Stimulated activated CD8-positive, alpha-beta memory T cell treated with anti-CD3 and anti-CD28 coated beads, Interleukin-7, amount 100 ng/mL, for 24 hours (primary cell): ENCODE data around the gene INPP4B.
"Not testable (repeated sequence)": the region's sequence is repeated elsewhere in the genome, so short reads cannot be mapped to it uniquely, and the experiment has no call there.

Experiments
- DNase-seq: peaks from one replicate; pipeline ENCODE4 v3.0.0-alpha.2; 2020; ENCODE audit warnings: low read depth

Gene INPP4B

DNA sequence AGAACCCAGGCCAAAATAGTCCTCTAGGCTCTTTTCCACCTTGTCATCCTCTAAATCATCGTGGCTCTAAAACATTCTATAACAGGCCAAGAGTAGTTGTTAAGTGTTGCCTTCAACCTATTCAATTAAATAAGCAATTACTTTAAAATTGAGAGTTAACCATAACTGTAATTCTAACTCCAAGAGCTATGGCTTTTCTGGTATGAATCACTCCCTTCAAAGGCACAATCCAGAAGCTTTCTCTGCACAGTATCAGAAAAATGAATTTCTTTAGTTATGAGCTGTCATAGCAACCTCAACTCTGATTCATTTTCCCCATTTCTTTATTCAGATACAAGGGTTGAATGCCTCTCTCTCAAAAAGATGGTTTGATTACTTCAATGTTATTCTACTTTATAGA is 21.7 kb downstream of the INPP4B start:
- no peak for DNase-seq

DNA sequence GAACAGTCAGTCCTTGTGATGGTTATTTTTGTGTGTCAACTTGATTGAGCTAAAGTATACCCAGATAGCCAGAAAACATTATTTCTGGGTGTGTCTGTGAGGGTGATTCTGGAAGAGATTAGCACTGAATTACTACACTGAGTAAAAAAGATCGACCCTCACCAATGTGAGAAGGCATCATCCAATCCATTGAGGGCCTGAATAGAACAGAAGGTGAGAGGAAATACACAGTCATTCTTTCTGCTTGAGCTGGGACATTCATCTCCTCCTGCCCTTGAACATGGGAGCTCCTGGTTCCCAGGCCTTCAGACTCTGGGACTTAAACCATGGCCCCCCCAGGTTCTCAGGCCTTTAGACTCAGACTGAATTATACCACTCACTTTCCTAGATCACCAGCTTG is 22.3 kb downstream of the INPP4B start:
- DNase-seq, result no peak

DNA sequence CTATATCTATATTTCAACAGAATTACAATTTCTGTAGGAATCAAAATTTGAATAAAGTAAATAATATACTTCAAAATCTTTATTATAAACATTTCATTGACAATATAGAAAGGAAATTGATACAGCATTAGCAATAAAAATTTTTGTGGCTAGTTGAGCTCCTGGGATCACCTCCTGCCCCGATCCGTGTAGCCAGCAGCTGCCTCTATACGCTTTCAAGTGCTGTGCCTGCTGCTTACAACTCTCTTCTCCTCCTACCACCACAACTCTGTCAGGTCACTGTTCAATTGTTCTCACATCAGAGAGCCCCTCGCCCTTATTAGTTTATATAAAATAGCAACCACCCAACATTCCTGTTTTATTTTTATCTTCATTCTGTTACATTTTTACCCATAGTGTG is 27.6 kb downstream of the INPP4B start:
- DNase-seq, result no peak

DNA sequence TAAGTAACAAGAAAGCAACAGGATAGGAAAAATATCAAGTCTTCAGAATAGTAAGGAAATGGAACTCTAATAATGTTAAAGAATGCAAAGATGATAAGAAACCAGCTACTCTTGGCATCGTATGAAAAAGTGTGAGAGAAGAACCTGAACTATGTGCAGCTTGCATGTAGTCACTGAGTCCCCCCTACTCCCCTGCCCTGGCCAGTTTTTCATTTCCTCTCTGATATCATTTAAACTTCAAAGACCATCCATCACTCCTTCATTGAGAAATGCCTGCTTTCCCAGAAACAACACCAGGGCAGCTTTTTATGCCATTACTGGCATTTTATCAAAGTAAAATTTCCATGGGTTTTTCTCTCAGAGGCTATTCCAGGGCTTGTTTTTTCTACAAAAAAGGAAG is 28.1 kb downstream of the INPP4B start:
- DNase-seq, result no peak

DNA sequence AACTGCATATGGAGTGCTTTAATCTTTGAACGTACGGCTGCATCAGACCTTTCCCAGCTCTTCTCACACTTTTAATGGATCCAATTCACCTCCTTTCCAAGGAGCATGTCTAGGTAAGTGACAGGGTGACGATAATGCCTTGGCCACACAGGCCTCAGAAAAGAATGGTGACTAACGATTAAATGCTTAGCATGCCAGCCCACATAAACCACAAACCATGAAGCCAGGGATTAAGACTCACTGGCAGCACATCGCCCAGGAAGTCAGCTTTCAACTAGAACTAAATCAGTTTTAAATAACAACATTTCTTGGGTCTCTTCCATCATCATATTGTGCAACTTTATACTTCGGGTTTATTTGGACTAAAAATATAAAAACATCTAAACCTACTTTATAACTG is 28.7 kb downstream of the INPP4B start:
- no peak for DNase-seq

DNA sequence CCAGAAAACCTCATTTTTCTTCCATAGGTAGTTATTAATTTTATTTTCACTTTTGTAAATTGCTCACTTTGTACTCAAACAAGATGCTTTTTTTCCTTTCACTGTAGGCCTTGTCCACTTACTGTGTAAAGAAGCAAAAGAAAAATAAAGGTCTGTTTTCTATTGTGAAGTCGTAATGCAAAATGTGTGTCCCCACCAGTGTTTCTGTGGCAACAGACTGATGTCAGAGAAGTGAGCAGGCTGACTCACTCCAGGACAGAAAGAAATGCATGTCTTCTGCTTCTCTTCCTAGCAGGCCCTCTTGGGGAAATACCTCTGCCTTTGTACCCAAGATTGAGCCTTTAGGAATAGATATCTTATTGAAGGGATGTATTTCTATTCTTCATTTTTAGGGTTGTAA is 30.3 kb downstream of the INPP4B start:
- no peak for DNase-seq

DNA sequence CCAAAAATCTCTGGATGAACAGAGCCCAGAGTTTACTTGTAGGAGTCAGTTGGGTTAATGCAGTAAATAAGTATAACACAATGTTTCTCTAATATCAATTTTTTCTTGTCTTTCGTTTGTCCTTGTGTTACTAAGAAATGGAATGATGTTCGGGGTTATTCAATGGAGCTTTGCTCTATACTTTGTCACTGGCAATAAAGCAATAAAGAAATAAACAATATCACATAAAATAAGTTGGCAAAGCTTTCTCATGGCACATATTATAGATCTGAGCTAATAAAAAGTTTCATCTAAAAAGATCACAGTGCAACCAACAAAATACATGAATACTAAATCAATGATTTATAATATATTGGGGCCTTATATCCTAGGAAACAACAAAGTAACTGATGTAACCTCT is 32.7 kb downstream of the INPP4B start:
- no peak for DNase-seq

DNA sequence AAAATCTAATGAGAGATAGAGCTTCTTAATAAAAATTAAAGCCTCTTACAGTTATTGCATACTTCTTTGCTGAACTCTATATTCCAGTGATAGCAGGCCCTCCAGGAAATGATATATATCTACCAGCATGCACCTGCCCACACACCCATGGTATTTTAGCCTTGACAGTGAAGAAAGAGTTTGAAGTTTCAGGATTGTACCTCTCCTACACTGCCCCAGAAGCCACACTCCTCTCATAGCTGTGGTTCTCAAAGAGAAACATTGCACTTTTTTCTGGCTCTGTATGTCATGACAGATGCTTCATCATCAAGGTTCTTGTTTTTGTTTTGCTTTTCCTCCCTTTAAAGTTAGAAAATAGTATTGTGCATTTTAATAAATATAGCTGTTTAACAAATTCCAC is 34.0 kb downstream of the INPP4B start:
- DNase-seq, result no peak

DNA sequence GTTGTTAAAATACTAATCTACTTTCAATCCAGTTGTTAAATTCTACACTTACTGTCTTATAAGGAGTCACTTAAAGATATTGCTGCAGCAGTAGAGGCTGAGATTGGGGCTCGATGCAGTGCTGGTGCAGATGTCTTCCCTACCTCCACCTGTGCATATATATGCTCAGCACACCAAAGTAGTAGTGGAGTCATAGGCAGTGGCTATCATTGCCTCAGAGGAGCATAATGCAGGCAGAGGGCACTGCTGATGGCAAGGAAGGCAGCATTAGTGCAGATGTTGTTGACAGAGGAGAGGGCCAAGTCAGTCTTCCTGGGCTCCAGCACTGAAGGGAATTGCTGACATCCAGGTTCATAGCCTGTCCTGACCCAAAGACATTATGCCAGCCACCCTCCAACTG is 35.1 kb downstream of the INPP4B start:
- DNase-seq, result no peak

DNA sequence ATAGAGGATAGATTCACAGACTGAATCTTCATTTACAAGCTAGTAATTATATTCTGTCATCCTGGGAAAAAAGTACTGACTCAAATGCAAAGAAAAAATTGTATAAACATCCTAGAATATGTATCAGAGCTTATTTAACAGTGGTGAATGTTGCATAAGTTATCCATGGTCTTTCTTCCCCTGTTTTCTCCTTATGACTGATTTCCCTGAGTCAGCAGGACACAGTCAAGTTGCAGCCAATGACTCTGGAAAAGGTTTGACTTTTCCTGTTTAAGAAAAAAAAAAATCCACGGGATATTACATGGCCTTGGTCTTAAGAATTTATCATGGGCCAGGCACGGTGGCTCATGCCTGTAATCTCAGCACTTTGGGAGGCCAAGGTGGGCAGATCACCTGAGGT is 36.5 kb downstream of the INPP4B start:
- DNase-seq, result no peak

DNA sequence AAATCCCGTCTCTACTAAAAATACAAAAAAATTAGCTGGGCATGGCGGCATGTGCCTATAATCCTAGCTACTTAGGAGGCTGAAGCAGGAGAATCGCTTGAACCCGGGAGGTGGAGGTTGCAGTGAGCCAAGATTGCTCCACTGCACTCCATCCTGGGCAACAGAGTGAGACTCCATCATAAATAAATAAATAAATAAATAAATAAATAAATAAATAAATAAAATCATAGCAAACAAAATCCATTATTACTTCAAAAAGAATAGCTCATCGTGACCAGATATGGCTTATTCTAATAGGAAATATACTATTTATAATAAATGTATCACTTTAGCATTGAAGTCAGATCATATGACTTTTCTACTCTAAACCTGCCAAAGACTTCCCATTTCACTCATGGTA is 42.2 kb downstream of the INPP4B start:
- DNase-seq, result not testable (repeated sequence)

DNA sequence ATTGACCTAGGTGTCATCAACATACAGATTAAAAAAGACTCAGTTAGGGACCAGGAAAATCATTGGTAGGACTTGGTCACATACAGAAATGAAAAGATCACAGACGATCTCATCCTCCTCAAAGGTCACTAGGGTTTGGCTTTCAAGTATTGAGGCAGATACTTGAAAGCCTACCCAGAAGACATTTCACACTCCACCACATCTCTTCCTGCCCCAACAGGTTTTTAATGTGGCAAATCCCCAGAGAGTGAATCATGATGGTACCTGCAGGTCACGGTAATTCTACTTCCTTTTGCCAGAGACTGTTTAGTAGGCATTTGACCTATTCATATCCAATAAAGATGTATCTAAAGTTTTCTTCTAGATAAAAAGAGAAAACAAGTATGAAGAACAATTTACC is 44.1 kb downstream of the INPP4B start:
- no peak for DNase-seq

DNA sequence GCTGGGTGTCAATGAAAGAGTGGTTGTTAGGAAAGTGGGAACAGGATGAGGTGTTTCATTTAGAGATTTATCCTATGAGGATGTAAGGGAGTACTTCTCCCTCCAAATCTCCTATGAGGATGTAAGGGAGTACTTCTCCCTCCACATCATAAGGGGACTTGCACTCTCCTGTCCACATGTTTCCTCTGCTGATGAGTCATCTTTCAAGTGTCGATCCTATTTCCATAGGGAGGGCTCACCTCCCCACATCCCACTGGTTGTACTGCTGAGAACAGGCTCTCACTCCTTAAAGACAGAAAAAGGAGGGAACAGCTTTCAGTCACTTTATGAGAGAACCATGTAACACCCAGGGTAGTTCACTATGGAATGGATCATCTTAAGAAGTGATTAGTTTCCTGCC is 65.0 kb downstream of the INPP4B start:
- no peak for DNase-seq

DNA sequence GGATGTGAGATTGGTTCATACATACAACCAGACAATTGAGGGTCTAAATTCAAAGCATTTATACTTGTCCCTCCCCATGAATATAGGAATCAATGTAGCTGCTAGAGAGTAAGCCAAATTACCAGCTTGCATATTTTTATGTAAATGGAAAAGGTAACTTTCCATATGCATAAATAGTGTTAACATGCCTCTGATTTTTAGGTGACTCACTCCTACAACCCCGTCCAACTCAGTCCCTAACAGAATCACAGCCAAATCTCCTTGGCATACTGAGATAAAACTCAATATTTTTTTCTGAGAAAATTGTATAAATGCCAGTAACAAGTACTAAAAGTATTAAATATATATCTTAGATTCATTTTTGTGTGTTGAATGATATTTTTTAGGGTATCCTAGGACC is 67.2 kb downstream of the INPP4B start:
- DNase-seq, result no peak

DNA sequence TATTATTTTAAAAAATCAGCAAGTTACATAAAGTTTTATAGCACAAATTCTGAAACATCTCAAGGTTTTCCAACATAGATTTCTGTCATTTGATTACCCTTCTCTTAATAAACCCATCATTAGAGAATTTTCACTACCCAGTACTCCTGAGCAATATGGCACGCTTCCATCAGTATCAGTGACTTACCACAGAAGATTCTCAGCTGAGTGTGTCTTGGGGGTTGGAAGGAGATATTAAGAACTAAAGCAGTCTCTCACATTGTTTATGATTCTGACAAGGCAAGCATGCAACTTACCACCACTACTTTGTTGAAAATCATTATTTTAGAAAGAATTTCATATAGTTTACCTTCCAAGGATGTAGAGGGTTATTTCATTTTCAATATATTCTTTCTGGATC is 67.7 kb downstream of the INPP4B start:
- no peak for DNase-seq

DNA sequence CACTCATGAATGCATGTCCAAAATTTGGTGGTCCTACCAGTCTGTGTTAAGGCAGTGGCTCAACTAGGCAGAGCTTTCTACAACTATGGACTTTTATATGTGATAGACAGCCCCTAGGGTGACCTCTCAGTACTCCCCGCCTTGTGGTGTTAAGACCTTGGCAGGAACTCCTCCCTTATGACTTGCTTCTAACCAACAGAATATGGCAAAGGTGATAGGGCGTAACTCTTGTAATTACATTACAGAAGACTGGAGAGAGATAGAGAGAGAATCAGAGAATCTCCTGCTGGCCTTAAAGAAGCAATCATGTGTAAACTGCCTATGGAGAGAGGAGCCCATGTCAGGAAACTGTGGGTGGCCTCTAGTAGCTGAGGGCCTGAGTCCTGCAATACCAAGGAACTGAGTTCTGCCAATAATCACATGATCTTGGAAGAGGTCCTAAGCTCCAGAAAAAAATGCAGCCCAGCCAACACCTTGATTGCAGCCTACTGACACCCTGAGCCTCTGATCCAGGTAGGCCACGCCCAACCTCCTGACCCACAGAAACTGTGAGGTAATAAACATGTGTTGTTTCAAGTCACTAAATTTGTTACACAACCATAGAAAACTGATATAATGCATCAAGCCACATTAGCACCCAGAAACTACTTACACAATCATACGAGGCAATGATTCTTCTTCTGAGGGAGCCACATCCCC is 68.9 kb downstream of the INPP4B start:
- DNase-seq, result no peak

DNA sequence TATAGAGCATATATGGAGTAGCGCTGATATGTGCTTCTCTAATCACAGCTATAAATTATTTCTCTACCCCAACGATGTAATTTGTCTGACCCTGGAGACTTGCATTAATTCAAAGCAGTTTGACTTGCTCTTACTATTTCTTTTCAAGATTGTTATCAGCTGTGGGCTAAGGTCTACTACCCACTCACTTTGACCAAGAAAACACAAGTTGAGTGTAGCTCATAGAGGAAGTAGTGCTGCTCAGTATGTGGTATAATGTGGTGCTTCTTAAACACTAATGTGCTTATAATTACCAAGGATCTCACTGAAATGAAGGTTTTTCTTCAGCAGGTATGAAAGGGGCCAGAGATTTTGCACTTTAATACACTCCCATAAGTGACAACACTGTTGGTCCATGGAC is 70.1 kb downstream of the INPP4B start:
- no peak for DNase-seq

DNA sequence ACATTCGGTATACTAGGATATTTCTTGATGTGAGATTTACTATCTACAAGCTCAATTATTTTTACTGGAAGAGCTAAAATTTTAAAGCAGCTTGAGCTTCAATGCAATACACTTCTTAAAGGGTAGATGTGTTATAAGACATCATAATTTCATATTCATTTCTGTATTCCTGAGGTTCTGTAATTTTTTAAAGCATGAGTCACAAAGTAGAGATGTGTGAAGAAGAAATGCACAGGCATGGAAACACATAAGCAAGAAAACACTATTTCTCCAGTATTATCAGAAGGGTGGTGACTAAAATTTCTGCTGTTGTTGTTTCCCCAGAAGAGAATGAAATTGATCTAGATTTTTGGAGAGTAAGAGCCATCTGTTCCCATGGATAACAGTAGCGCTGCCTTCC is 72.6 kb downstream of the INPP4B start:
- no peak for DNase-seq

DNA sequence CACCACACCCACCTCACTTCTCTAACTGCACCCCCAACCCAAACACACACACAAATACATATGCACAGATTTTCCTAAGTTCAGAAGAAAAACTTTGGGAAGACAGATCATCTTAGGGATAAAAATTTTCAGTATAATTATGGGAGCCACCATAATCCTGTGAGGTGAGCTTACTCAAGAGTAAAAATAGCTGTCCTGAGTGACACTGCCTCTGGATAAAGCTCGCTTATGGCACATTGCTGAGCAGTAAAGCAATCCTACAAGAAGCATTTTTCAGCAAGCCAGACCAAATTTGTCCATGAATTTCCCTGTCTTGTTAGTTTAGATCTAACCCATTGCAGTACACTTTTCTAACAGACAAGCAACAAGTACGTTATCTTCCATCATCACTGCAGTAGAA is 83.8 kb downstream of the INPP4B start:
- DNase-seq, result no peak

DNA sequence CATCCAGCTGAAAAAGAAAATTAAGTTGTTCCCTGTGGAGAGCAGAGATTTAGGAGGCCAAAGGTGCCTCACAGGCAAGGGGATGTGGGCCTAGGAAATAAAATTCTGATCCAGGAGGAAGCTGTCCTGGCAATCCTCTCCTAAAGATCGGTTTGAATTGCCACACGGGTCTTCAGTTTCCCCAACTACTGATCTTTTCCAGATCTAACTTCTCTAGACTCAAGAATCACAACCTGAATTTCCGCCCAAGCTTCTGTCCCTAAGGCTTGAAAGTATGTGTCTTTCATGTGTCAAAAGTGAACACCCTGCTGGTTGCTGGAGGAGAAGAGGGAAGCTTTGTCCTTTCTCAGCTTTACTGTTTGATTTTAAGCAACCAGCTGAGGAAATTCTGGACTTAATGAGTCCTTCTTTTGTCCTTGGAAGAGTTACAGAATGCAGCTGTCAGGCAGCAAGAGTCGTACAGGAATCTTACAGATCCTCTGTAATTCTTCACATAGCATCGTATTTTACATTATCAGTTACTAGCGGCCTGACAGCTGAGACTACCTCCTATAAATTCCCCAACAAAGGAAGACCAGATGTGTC is 93.8 kb downstream of the INPP4B start:
- no peak for DNase-seq

DNA sequence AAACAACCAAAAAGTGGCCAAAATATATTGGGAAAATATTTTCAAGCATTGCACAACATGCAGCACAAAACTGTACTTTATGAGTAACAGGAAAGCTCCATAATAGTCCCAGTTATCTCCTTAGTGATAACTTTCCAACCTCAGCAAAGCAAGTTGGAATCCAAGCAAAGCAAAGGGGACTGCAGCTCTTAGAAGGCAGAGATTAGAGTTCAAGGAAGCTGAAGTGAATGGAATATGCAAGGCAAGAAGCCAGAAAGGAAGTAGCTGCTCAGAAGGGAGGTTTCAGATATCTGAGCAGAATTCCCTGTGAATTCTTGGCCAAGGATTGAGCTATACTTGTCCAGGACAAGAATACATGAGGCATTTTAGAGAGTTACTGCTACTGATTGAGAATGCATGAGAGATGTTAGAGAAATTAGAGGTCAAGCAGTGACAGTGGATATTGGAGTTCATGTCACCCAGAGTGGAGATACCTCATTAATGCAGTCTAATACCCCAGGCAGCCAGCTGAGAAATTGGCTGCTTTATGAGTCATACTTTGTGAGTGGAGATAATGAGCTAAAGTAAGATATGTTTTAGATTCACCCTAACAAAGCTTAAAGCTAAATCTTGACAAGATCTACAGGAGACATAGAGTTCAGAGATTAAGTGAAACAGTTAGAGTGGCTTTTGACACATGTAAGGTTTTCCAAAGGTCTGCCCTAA is 102.8 kb downstream of the INPP4B start:
- no peak for DNase-seq

DNA sequence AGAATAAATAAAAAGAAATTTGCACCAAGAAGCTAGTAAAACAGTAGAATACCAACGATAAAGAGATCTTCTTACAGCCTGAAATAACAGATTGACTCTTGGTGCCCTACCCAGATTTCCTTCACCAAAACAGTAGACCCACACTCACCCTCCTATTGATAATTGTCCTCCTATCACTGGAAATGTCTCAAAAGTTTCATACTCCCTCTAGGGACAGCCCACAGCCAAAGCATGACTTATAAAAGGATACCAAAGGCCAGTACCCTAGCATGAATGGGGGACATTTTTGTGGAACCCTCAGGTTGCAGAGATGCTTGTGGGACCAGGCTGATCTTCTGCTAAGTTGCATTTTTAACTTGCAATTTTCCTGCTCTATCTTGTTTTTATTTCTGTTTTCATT is 104.1 kb downstream of the INPP4B start:
- DNase-seq, result no peak

DNA sequence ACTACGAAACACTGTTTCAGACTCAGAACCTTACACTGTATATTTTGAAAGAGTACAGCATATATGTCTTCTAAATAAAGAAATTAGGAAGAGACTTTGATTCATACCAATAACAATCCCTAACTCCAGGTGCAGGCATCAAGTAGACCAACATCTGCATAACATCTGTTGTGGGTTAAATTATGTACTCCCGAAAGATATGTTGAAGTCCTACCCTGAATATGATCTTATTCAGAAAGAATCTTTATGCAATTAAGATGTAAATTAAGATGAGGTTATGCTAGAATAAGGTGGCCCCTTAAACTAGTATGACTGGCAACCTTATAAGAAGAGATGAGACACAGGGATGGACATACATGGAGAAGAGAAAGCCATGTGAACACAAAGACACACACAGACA is 117.9 kb downstream of the INPP4B start:
- no peak for DNase-seq

DNA sequence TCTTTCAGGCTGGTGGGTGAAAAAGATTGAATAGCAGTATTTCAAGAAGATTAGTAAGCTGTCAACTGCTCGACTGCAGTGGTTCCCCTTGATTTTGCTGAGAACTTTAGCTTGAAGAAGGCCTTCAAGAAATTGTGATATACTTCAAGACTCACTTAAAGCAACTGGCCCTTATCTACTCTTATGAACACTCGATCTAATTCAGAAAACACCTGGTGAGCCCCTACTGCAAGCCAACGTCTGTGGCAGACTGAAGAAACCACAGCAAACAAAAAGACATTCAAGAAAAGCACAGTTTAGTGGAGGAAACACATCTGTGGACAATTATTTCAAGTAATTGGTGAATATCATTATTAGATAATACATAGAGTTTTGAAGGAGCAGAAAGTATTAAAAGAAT is 119.0 kb downstream of the INPP4B start:
- no peak for DNase-seq
